Aorta (tissue), 5 donors: ENCODE results near the gene RXRA. TPM values are rescaled to one million over a fixed set of nuclear protein-coding genes. Genes with fewer than 3 reads are reported as not detected.

ENCODE experiments used
- ATAC-seq: fragments of 200-7000 bp; cut with Tn5 transposase; one replicate; pipeline ENCODE4 v1.9.1; 2022; ENCODE audit warnings: moderate library complexity; ENCODE audit not compliant: low FRiP score
- DNase-seq, 2 donors: peaks; one replicate each; pipeline ENCODE4 v3.0.0-alpha.2; 2020
- H3K27ac ChIP-seq, 2 donors: one replicate each; pipeline ENCODE4 v1.5.1; 2013; ENCODE audit warnings: low read length in 2 of 2, mild to moderate bottlenecking in 2 of 2, moderate library complexity in 2 of 2, control low read depth in 1 of 2, inconsistent platforms in 1 of 2, low read depth in 1 of 2
- H3K27me3 ChIP-seq, 2 donors: one replicate each; pipeline ENCODE4 v1.6.1; 2013; ENCODE audit warnings: control low read depth in 1 of 2, low read length in 1 of 2, mild to moderate bottlenecking in 1 of 2, moderate library complexity in 1 of 2; ENCODE audit not compliant: insufficient read depth in 2 of 2, control insufficient read depth in 1 of 2
- H3K36me3 ChIP-seq, 2 donors: one replicate each; pipeline ENCODE4 v1.6.1; 2013; ENCODE audit warnings: control low read depth in 1 of 2, low read length in 1 of 2, mild to moderate bottlenecking in 1 of 2; ENCODE audit not compliant: insufficient read depth in 2 of 2, control insufficient read depth in 1 of 2
- H3K4me1 ChIP-seq, 2 donors: one replicate each; pipeline ENCODE4 v1.6.1; 2013; ENCODE audit warnings: low read length in 2 of 2, control low read depth in 1 of 2, mild to moderate bottlenecking in 1 of 2, moderate library complexity in 1 of 2; ENCODE audit not compliant: insufficient read depth in 2 of 2, control insufficient read depth in 1 of 2
- H3K4me3 ChIP-seq, 2 donors: one replicate each; pipeline ENCODE4 v1.5.1; 2013; ENCODE audit warnings: low read length in 2 of 2, control low read depth in 1 of 2, mild to moderate bottlenecking in 1 of 2
- H3K9me3 ChIP-seq: one replicate; pipeline ENCODE4 v1.6.1; 2013; ENCODE audit warnings: mild to moderate bottlenecking, low read length; ENCODE audit not compliant: control insufficient read depth
- WGBS, 2 donors: extraction: QIAGEN DNeasy Blood & Tissue Kit; methylation state at CpG; one replicate each; pipeline ENCODE4 v1.1.7; 2013; 5-methylcytosine and 5-hydroxymethylcytosine counted together
- intact Hi-C, 2 donors: fragments of 100-400 bp; cut with DNase I; formaldehyde crosslinking; loops; one replicate each; pipeline versions ENCODE4 v1.14.2 to v1.15.0; 2022
- polyA plus RNA-seq, 2 donors: library from polyadenylated mRNA; stranded (reverse); fragments of 200-250 nt; gene quantifications; one replicate each; pipeline ENCODE4 v1.2.3, GENCODE V29; 2013
- total RNA-seq, 2 donors: library from RNA; stranded (reverse); fragmentation: NEBNext Ultra II Directional; extraction: Animal tissue kit (Norgen Biotek cat#: 25700); gene quantifications; one replicate each; pipeline ENCODE4 v1.2.1, GENCODE V29; 2021
- donor health status: healthy with polysubstance abuse.
- donor health status: Bipolar disorder and iron deficiency.
- donor health status: DM: no; HTN: no; CAD: no.
- donor health status: DM: no; HTN: no; CAD: no.
- donor health status: DM: yes; HTN: yes; CAD: no.

Gene RXRA
- total and polyA plus RNA-seq, 4 donors: 17.7 to 67.8 (median 32.7) TPM

DNA sequence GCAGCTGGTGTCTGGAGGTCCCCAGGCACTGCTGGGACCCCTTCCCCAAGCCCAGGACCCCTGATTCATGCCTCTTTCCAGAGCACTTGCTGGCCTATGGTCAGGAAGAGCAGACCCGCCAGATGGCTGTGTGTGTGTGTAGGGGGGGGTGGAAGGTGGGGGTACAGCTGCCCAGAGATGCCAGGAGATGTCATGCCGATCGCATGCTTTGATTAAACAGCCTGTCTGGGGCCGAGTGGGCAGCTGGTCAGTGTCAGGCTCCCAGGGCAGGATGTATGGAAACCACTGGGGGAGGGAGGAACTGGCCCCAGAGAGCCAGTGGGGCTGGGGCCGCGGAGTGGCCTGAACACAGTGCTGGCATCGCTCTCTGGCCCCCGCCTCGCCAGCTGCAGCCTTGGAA, 23.7 kb downstream of the RXRA start:
- Histone ChIP-seq H3K9me3 (no peaks in the 10 kb centered on the region), H3K4me1 (no peaks in the 10 kb centered on the region), H3K4me3 (no peak overlapping the region), H3K27me3 (no peaks in the 10 kb centered on the region), H3K27ac (no peak overlapping the region), H3K36me3 (no peaks in the 10 kb centered on the region)
- 89% methylated on average over 9 of the region's 9 CpGs for WGBS, 2 donors
- intact Hi-C loops: no loop called here
- no peak for ATAC-seq
- no peak for DNase-seq

DNA sequence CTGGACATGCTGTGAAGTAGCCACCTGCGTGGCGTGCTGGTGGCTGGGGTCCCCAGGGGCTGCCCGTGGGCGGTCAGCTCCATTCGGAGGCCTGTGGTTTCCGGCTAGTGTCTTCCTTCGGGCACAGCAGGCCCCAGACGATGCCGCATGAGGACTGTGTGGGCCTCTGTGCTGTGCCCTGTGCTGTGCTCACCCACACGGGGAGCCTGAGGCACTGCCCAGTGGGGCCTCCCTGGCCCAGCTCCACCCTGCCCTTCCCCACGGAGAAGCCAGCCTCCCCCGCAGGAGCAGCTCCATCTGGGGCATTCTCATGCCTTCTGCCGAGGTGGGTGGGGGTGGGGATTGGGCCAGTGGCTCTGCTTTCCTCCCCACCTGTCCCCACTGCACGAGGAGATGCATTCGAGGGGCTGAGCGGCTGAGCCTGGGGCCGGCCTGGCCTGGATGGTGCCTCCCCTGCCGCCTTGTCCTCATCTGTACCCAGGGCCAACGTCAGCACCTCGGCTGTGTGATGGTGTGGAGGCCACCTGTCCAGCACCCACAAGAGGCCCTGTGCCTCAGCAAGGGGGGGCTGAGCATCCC, 24.2 kb downstream of the RXRA start:
- no peaks in the 10 kb centered on the region for H3K9me3 ChIP-seq
- no peak overlapping the region for H3K4me3 ChIP-seq
- no peaks in the 10 kb centered on the region for H3K36me3 ChIP-seq
- intact Hi-C loops: no loop called here
- H3K27ac ChIP-seq: no peak overlapping the region
- no peaks in the 10 kb centered on the region for H3K27me3 ChIP-seq
- DNase-seq (no peak), ATAC-seq (no peak)
- H3K4me1 ChIP-seq: no peaks in the 10 kb centered on the region
- WGBS, 2 donors: 81 to 82% methylated on average over 19 to 20 of the region's 20 CpGs

DNA sequence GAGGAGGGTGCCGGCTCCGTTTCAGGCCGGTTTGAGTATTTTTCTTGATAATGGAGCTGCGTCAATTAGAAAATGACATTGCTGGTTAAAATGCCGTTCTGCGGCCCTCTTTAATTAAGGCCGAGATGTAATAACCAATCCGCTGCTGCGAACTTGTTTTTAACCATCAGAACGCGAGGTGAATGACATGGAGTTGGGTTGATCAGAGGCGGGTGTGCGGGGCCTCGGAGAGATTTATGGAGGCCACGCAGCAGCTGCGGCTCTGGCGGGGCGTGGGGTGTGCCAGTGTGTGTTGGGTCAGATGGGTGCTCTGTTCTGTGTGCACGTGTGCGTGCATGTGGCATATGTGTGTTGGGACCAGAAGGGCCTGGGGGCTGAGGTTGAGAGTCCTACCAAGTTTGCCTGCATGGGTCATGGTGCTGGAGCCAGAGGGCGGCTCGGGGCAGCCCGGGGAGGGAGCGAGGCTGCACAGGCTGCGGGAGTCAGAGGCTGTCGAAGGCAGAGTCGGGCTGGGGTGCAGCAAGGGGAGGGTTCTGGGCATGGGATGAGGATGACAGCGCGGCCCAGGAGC, 25.4 kb downstream of the RXRA start:
- no peaks in the 10 kb centered on the region for H3K27me3 ChIP-seq
- DNase-seq (no peak), ATAC-seq (no peak)
- H3K4me1 ChIP-seq: no peaks in the 10 kb centered on the region
- no peaks in the 10 kb centered on the region for H3K9me3 ChIP-seq
- H3K36me3 ChIP-seq: no peaks in the 10 kb centered on the region
- 93 to 94% methylated on average over 29 of the region's 29 CpGs for WGBS, 2 donors
- H3K27ac ChIP-seq: no peak overlapping the region
- intact Hi-C loops: no loop called here
- no peak overlapping the region for H3K4me3 ChIP-seq

DNA sequence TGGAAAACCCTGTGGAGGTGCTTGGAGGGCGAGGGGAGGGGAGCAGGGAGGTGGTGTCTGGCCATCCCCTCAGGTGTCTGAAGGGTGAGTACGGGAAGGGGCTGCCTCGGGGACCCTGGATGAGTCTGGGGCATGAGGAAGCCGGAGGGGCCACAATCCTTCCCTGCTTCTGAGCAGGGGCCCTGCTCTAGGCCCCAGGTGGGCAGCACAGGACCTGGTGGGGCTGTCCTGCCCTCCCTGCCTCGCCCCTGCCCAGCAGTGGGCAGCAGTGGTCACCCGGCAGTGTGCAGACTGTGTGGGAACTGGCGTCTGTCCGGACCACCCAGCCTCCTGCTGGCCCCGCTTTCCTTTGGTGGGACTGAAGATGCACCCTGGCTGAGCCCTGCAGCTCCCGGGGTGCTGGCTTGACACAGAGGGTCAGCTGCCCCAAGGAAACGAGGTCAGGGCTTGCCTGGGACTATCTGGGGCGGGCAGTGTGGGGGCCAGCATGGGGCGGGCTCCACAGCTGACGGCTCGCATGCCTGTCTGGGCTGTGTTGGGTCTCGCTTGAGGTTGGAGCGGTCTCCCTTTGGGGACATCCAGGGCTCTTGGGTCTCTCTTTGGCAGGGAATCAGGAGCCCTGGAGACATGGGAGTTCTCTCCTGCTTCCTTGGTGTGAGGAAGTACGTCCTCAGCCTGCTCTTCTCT, 26.1 kb downstream of the RXRA start:
- intact Hi-C loops: no loop called here
- H3K4me3 ChIP-seq: no peak overlapping the region
- no peaks in the 10 kb centered on the region for H3K36me3 ChIP-seq
- ATAC-seq: no peak
- H3K27me3 ChIP-seq: no peaks in the 10 kb centered on the region
- DNase-seq: no peak
- H3K27ac ChIP-seq: no peak overlapping the region
- 91 to 93% methylated on average over 17 to 18 of the region's 18 CpGs for WGBS, 2 donors
- no peaks in the 10 kb centered on the region for H3K4me1 ChIP-seq
- no peaks in the 10 kb centered on the region for H3K9me3 ChIP-seq

DNA sequence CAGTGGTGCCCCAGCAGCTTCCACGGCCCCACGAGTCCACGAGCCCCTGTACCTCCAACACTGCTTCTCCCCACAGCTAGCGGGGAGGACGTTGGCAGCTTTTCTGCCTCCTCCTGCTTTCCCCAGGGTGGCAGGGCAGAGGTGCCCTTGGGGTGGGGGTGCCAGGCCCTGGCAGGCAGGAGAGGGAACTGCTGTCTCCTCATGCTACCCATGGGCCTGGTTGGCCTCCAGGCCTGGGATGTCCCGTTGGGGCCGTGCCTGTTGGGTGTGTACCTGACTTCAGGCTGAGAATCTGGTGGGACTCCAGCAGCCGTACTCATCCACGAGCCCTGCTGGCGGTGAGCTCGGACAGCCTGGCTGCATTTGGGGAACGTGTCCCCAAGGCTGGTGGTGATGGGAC, 27.3 kb downstream of the RXRA start:
- H3K36me3 ChIP-seq: no peaks in the 10 kb centered on the region
- no peaks in the 10 kb centered on the region for H3K27me3 ChIP-seq
- intact Hi-C loops: no loop called here
- no peak overlapping the region for H3K27ac ChIP-seq
- H3K9me3 ChIP-seq: no peaks in the 10 kb centered on the region
- DNase-seq: no peak
- no peak for ATAC-seq
- H3K4me3 ChIP-seq: no peak overlapping the region
- 88% methylated on average over 12 of the region's 12 CpGs for WGBS, 2 donors
- H3K4me1 ChIP-seq: no peaks in the 10 kb centered on the region

DNA sequence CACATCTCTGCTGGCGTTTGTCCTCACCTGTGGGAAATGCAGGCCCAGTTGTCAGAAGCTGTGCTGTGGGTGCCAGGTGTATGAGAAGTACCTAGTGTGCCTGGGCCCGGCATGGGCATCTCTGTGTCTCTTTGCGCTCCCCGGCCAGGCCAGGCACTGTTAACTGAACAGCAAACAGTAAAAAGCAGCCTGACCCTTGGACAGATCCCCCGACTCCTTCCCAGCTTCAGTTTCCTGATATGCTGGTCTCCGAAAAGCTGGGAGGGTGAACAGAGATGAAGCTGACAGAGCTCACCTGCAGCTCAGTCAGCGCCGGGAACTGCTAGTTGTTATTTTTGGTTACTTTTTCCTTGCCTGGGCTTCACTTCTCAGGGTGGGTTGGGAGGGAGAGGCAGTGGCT, 28.9 kb downstream of the RXRA start:
- Histone ChIP-seq H3K36me3 (no peaks in the 10 kb centered on the region), H3K27me3 (no peaks in the 10 kb centered on the region), H3K9me3 (no peaks in the 10 kb centered on the region), H3K4me1 (peaks cover 0 to 4% of the 10 kb centered on the region in 2 donors), H3K27ac (no peak overlapping the region), H3K4me3 (no peak overlapping the region)
- ATAC-seq (no peak), DNase-seq (no peak)
- intact Hi-C loops: no loop called here
- WGBS, 2 donors: 85% methylated on average over 8 of the region's 8 CpGs

DNA sequence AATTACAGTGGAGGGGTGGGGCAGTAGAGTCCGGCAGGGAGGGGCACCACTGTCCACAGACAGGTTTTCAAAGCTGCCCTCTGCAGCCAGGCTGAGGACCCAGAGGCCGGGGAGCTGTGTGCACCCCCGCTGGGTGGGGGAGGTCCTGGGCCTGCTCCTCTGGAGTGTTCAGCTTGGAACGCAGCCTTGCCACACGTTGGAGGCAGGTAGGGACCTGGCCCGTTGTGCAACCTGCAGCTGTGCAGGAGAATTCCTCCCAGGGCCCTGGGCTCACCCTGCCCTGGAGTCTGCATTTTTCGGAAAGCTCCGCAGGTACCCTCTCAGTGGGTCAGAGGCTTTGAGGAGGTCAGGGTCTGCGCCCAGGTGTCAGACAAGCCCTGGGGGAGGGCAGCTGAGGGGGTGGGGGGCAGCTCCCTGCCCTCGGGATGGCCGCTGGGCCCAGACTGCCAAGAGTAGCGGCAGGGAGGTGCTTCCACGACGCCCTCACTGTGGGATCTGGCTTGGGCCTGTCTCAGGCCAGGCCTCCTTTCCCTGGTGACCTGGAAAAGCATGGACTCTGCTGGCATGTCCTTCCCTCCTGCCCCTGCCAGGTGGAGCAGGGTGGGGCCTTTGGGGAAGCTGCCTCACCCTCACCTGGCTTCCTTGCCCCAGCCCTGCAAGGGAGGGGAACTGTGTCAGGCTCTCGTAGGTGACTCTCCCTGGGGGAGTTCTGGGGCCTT, 29.5 kb downstream of the RXRA start:
- H3K4me1 ChIP-seq: peaks cover 0 to 8% of the 10 kb centered on the region in 2 donors
- no peak overlapping the region for H3K4me3 ChIP-seq
- DNase-seq (no peak), ATAC-seq (no peak)
- H3K9me3 ChIP-seq: no peaks in the 10 kb centered on the region
- no peaks in the 10 kb centered on the region for H3K36me3 ChIP-seq
- no peaks in the 10 kb centered on the region for H3K27me3 ChIP-seq
- no peak overlapping the region for H3K27ac ChIP-seq
- 91 to 94% methylated on average over 15 of the region's 15 CpGs for WGBS, 2 donors
- intact Hi-C loops: no loop called here

DNA sequence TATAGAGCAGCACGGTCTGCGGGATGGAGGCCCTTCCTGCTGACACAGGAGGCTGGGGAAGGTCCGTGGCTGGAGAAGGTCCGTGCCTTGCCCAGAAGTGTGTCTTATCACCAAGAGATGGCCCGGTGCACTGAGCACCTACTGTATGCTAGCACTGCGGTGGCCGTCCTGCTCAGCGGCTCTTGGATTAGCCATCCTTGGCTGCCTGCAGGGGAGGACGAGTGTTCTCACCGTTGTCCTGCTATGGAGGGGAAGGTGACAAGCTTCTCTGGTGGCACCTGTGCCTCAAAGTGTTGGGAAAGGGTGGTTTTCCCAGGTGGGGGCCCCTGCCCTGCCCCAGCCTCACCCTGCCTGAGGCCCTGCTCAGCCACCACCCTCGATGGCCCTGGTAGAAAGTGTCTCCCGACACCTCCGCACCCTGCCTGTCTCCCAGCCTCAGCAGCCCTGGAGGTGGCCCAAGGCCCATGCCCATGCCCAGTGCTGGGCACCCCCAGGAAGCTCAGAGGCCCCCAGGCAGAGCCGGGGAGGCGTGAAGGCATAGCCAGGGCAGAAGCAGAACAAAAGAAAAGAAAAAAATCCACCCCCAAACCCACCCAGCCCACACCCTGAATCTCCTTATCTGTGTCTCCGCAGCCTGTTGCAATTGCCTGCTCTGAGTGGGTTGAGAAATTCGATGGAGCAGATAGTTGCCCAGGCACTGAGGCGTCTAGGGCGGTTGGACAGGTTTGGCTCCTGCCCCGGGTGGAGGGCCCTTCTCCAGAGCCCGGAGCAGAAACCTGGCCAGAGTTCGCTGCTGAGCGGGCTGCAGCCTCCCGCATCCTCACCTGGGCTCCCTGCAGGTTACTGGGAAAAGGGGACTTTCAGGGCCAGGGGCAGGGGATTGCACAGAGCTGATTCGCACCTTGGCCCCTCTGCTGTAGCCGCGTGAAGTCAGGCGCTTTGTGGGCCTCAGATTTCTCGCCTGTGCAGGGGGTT, 30.5 kb downstream of the RXRA start:
- no peak overlapping the region for H3K27ac ChIP-seq
- no peaks in the 10 kb centered on the region for H3K27me3 ChIP-seq
- DNase-seq: no peak
- no peak overlapping the region for H3K4me3 ChIP-seq
- intact Hi-C loops: no loop called here
- ATAC-seq: no peak
- H3K4me1 ChIP-seq: peaks cover 0 to 8% of the 10 kb centered on the region in 2 donors
- H3K9me3 ChIP-seq: no peaks in the 10 kb centered on the region
- H3K36me3 ChIP-seq: no peaks in the 10 kb centered on the region
- WGBS, 2 donors: 91 to 94% methylated on average over 27 to 29 of the region's 29 CpGs
